Fibroblast of lung (primary cell): ENCODE measurements around the gene MYL10.
A peak's percentile ranks its signal among the peaks of the same experiment; 100 is the strongest.

Experiments used
- EZH2 ChIP-seq: IDR thresholded peaks from 2 replicates; pipeline ENCODE4 v1.5.1; 2012; ENCODE audit warnings: low read length, control low read depth, mild to moderate bottlenecking; ENCODE audit errors: missing control alignments
- TF ChIP-seq, protein P1 (sequence below), 2 donors: IDR thresholded peaks in 1 of 2; conservative IDR thresholded peaks in 1 of 2; 1 replicate in 1 of 2; 2 replicates in 1 of 2; pipeline ENCODE4 v1.5.1; 2011 to 2012; ENCODE audit warnings: low read length in 2 of 2, control low read depth in 1 of 2, inconsistent platforms in 1 of 2, low read depth in 1 of 2, mild to moderate bottlenecking in 1 of 2

DNA sequence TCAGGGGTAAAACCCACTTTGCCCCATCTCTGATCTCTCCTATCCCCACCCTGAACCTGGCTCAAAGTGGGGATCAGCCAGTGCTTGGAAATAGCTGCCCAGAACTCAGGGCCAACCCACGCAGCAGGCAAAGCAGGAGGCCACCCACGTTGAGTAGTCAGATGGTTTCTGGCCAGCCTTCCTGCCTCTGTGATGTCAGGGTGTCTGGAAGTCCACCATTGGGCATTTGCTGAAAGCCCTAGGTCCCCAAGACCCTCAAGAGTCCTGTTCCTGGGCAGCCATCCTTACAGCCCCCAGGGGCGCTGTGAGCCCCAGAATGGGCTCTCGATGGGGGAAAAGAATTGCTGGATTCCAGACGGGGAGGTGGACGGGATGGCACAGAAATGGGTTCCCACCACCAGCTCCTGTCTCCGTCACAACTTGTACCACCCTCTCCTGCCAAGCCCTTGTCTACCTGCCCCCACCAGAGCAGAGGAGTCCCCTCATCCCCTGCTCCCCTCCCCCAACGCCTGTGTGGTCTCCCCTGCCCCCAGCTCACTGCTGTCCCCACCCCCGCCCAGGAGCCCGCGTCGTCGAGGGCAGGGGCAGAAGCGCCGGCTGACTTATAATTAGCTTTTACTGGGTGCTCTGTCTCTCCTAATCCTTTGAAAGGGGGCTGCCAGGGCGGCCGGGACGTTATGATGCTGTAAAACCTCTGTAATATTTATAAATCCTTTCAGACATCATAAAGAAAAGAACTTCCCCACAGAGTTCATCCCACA, 3.9 kb downstream of the MYL10 start:
- TF ChIP-seq, protein P1, sequence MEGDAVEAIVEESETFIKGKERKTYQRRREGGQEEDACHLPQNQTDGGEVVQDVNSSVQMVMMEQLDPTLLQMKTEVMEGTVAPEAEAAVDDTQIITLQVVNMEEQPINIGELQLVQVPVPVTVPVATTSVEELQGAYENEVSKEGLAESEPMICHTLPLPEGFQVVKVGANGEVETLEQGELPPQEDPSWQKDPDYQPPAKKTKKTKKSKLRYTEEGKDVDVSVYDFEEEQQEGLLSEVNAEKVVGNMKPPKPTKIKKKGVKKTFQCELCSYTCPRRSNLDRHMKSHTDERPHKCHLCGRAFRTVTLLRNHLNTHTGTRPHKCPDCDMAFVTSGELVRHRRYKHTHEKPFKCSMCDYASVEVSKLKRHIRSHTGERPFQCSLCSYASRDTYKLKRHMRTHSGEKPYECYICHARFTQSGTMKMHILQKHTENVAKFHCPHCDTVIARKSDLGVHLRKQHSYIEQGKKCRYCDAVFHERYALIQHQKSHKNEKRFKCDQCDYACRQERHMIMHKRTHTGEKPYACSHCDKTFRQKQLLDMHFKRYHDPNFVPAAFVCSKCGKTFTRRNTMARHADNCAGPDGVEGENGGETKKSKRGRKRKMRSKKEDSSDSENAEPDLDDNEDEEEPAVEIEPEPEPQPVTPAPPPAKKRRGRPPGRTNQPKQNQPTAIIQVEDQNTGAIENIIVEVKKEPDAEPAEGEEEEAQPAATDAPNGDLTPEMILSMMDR (conservative IDR thresholded peaks at IDR 0.05 in 1 of 2, IDR thresholded peaks at IDR 0.05 in 1 of 2; ENCODE audit: low read depth in 1 of 2, low read length in 2 of 2): peak in 1 of 2 donors; percentile 9
- TF ChIP-seq EZH2: no peak
